Small intestine (tissue), 7 donors: ENCODE measurements around the gene AUTS2. TPM values are rescaled to one million over a fixed set of nuclear protein-coding genes. Genes with fewer than 3 reads are reported as not detected.
A peak's percentile ranks its signal among the peaks of the same experiment; 100 is the strongest.

Experiments used
- DNase-seq, 2 donors: peaks; one replicate each; pipeline versions ENCODE4 v3.0.0 to v3.0.0-alpha.2; 2013
- FAIRE-seq: peaks from 2 replicates; lab custom pipeline; 2012; peaks lifted over from hg19 to GRCh38; lab: Jason Lieb, UNC
- H3K27ac ChIP-seq, 3 donors: one replicate each; pipeline ENCODE4 v1.5.1; 2013; ENCODE audit warnings: low read length in 2 of 3, mild to moderate bottlenecking in 2 of 3, control low read depth in 1 of 3, inconsistent platforms in 1 of 3, low read depth in 1 of 3, moderate library complexity in 1 of 3
- H3K27me3 ChIP-seq, 3 donors: one replicate each; pipeline ENCODE4 v1.6.1; 2013; ENCODE audit warnings: low read length in 3 of 3, inconsistent platforms in 1 of 3; ENCODE audit not compliant: control insufficient read depth in 3 of 3, insufficient read depth in 3 of 3
- H3K36me3 ChIP-seq, 3 donors: one replicate each; pipeline ENCODE4 v1.6.1; 2013; ENCODE audit warnings: low read length in 3 of 3, inconsistent platforms in 1 of 3, low read depth in 1 of 3, mild to moderate bottlenecking in 1 of 3, moderate library complexity in 1 of 3; ENCODE audit not compliant: control insufficient read depth in 3 of 3, insufficient read depth in 2 of 3
- H3K4me1 ChIP-seq, 3 donors: one replicate each; pipeline ENCODE4 v1.6.1; 2013; ENCODE audit warnings: low read length in 2 of 3, inconsistent platforms in 1 of 3, low read depth in 1 of 3, mild to moderate bottlenecking in 1 of 3, moderate library complexity in 1 of 3; ENCODE audit not compliant: control insufficient read depth in 3 of 3, insufficient read depth in 2 of 3
- H3K4me3 ChIP-seq, 3 donors: one replicate each; pipeline ENCODE4 v1.5.1; 2013; ENCODE audit warnings: low read length in 3 of 3, control low read depth in 1 of 3, inconsistent platforms in 1 of 3, low read depth in 1 of 3, mild to moderate bottlenecking in 1 of 3, moderate library complexity in 1 of 3
- H3K9me3 ChIP-seq, 2 donors: one replicate each; pipeline ENCODE4 v1.6.1; 2013; ENCODE audit warnings: low read depth in 1 of 2, low read length in 1 of 2; ENCODE audit not compliant: control insufficient read depth in 2 of 2, insufficient read depth in 1 of 2
- WGBS, 3 donors: extraction: QIAGEN DNeasy Blood & Tissue Kit; methylation state at CpG; one replicate each; pipeline ENCODE4 v1.1.7; 2013; 5-methylcytosine and 5-hydroxymethylcytosine counted together
- polyA plus RNA-seq, 4 donors: library from polyadenylated mRNA; stranded (reverse) in 3 of 4; unstranded in 1 of 4; fragments of 200-250 nt in 3 of 4; fragments of 120-200 nt in 1 of 4; gene quantifications; one replicate each; pipeline versions ENCODE4 v1.2.1 to v1.2.3, GENCODE V29; 2013
- donor health status: healthy with polysubstance abuse.
- donor health status: control.
- donor health status: control.
- donor health status: Bipolar disorder and iron deficiency.
- donor health status: healthy.

The AUTS2 gene
- polyA plus RNA-seq, 4 donors: 4.9 to 43.5 (median 13.6) TPM

GRCh38 chr7:69800495-69800894, 202.2 kb downstream of the AUTS2 start:
- no peaks in the 10 kb centered on the region for H3K36me3 ChIP-seq
- DNase-seq (peak; percentile 82 to 89), FAIRE-seq (no peak)
- H3K27me3 ChIP-seq: peaks cover 0 to 2% (median 0%) of the 10 kb centered on the region in 3 donors
- H3K27ac ChIP-seq: peak overlapping the region in 2 of 3 donors; percentile 0 to 11
- H3K4me3 ChIP-seq: no peak overlapping the region
- no peaks in the 10 kb centered on the region for H3K9me3 ChIP-seq
- peaks cover 5 to 31% (median 9%) of the 10 kb centered on the region in 3 donors for H3K4me1 ChIP-seq

- 60 to 72% (median 62%) methylated on average over 5 of the region's 5 CpGs for WGBS, 3 donors
- no peaks in the 10 kb centered on the region for H3K36me3 ChIP-seq
- FAIRE-seq (no peak), DNase-seq (peak; percentile 42 to 50)
- peaks cover 5 to 31% (median 9%) of the 10 kb centered on the region in 3 donors for H3K4me1 ChIP-seq
- H3K4me3 ChIP-seq: no peak overlapping the region
- peaks cover 0 to 2% (median 0%) of the 10 kb centered on the region in 3 donors for H3K27me3 ChIP-seq
- peak overlapping the region in 1 of 3 donors; percentile 20 for H3K27ac ChIP-seq
- no peaks in the 10 kb centered on the region for H3K9me3 ChIP-seq
Observed at GRCh38 chr7:69801729-69802682, 203.7 kb downstream of the AUTS2 start.

DNA sequence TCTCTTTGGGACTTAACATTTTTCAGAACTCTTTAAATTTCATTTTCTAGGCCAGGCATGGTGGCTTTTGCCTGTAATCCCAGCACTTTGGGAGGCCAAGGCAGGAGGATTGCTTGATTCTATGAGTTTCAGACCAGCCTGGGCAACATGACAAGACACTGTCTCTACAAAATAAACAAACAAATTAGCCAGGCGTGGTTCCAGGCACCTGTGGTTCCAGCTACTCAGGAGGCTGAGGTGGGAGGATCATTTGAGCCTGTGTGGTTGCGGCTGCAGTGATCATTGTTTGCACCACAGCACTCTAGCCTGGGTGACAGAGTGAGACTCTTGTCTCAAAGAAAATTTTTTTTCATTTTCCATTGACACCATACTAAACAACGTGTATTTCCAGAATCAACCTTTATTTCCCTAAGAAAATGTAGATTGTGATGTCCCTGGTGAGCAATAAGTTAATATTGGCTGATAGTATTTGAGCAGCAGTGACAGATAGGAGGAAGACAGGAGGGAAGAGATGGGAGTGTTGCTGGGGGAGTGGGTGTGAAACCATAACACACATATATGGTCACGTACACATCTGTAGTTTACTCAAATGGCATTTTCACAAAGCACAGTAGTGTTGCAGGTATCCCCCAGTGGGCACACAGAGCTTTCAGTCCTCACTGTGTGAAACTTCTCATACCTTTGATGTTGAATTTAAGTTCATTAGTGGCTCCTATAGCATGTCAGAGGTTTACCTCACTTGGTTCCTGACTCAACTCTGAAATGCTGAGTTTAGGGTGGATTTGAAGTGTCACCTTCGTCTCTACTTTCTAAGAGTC, 205.6 kb downstream of the AUTS2 start:
- H3K9me3 ChIP-seq: no peaks in the 10 kb centered on the region
- WGBS, 3 donors: 71 to 90% (median 75%) methylated on average over 5 of the region's 5 CpGs
- DNase-seq: no peak
- H3K36me3 ChIP-seq: no peaks in the 10 kb centered on the region
- H3K27ac ChIP-seq: no peak overlapping the region
- FAIRE-seq: no peak
- no peak overlapping the region for H3K4me3 ChIP-seq
- peaks cover 5 to 31% (median 9%) of the 10 kb centered on the region in 3 donors for H3K4me1 ChIP-seq
- peaks cover 0 to 2% (median 0%) of the 10 kb centered on the region in 3 donors for H3K27me3 ChIP-seq

DNA sequence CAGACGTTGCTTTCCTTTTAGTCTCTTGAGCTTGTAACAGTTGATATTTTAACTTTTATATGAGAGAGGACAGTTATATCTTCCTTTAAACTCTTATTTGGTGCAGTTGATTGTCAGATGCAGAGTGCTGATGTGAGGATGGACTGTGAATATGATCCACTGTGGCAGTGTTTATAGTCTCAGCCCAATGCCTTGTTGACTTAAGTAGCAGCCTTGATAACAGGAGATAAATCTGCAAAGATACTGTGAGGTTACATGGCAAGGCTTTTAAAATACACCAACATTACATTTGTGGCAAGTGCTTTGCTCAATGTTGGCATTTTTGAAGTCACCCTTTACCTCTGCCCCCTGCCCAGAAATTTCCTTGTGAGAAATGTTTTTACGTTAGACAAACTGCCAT, 206.7 kb downstream of the AUTS2 start:
- H3K27ac ChIP-seq: no peak overlapping the region
- H3K4me1 ChIP-seq: peaks cover 4 to 30% (median 6%) of the 10 kb centered on the region in 3 donors
- 70 to 71% (median 71%) methylated on average over 2 of the region's 2 CpGs for WGBS, 3 donors
- H3K36me3 ChIP-seq: no peaks in the 10 kb centered on the region
- no peaks in the 10 kb centered on the region for H3K9me3 ChIP-seq
- peaks cover 0 to 2% (median 0%) of the 10 kb centered on the region in 3 donors for H3K27me3 ChIP-seq
- H3K4me3 ChIP-seq: no peak overlapping the region
- DNase-seq (no peak), FAIRE-seq (no peak)

DNA sequence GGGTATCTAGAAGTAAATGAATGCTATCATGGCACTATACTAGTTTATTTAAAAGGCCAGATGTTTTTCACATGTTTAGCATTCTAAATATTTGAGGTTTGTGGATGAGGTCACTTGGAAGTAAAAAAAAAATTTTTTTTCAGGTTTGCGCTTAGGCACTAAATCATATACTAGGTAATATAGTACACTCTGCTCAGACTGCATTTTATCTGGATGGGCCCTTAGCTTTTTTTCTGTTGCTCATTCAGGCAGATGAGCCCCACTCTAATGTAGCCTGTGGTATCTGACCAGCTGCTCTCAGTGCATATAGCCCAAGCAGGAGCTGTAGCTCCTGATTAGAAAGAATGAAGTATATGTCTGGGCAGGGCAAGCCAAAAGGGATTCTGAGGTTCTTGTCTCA, 210.1 kb downstream of the AUTS2 start:
- no peaks in the 10 kb centered on the region for H3K9me3 ChIP-seq
- 97 to 100% (median 98%) methylated on average over 1 of the region's 1 CpG for WGBS, 3 donors
- H3K36me3 ChIP-seq: no peaks in the 10 kb centered on the region
- no peak overlapping the region for H3K4me3 ChIP-seq
- DNase-seq (no peak), FAIRE-seq (no peak)
- no peak overlapping the region for H3K27ac ChIP-seq
- peaks cover 0 to 2% (median 0%) of the 10 kb centered on the region in 3 donors for H3K27me3 ChIP-seq
- H3K4me1 ChIP-seq: peaks cover 0 to 24% (median 0%) of the 10 kb centered on the region in 3 donors

GRCh38 chr7:69811476-69812308, 213.4 kb downstream of the AUTS2 start:
- Histone ChIP-seq H3K4me3 (no peak overlapping the region), H3K4me1 (peaks cover 0 to 33% (median 0%) of the 10 kb centered on the region in 3 donors), H3K27ac (no peak overlapping the region), H3K27me3 (no peaks in the 10 kb centered on the region), H3K36me3 (no peaks in the 10 kb centered on the region), H3K9me3 (no peaks in the 10 kb centered on the region)
- DNase-seq (peak in 1 of 2 donors; percentile 75), FAIRE-seq (no peak)
- WGBS, 3 donors: 65 to 76% (median 67%) methylated on average over 7 of the region's 7 CpGs

- H3K4me3 ChIP-seq: no peak overlapping the region
- H3K27ac ChIP-seq: no peak overlapping the region
- H3K27me3 ChIP-seq: no peaks in the 10 kb centered on the region
- DNase-seq (no peak), FAIRE-seq (no peak)
- 67 to 82% (median 79%) methylated on average over 1 of the region's 1 CpG for WGBS, 3 donors
- H3K9me3 ChIP-seq: no peaks in the 10 kb centered on the region
- peaks cover 0 to 43% (median 0%) of the 10 kb centered on the region in 3 donors for H3K4me1 ChIP-seq
- no peaks in the 10 kb centered on the region for H3K36me3 ChIP-seq
Observed at GRCh38 chr7:69812756-69813155, 214.5 kb downstream of the AUTS2 start.
